ENCODE results near the gene FOXD1.
A peak's percentile ranks its signal among the peaks of the same experiment; 100 is the strongest.

DNA sequence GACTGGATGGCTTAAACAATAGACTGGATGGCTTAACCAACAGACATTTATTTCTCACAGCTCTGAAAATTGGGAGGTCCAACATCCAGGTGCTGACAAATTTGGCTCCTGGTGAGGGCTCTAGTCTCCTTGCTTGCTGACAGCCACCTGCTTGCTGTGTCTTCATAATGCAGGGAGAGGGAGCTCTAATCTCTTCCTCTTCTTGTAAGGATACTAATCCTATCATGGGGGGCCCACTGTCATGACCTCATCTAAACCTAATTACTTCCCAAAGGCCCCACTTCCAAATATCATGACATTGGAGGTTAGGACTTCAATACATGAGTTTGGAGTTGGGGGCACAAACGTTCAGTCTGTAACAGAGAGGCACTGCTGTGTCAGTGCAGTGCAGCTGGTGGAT is 26.4 kb downstream of the FOXD1 start:
- TF ChIP-seq, protein P1, sequence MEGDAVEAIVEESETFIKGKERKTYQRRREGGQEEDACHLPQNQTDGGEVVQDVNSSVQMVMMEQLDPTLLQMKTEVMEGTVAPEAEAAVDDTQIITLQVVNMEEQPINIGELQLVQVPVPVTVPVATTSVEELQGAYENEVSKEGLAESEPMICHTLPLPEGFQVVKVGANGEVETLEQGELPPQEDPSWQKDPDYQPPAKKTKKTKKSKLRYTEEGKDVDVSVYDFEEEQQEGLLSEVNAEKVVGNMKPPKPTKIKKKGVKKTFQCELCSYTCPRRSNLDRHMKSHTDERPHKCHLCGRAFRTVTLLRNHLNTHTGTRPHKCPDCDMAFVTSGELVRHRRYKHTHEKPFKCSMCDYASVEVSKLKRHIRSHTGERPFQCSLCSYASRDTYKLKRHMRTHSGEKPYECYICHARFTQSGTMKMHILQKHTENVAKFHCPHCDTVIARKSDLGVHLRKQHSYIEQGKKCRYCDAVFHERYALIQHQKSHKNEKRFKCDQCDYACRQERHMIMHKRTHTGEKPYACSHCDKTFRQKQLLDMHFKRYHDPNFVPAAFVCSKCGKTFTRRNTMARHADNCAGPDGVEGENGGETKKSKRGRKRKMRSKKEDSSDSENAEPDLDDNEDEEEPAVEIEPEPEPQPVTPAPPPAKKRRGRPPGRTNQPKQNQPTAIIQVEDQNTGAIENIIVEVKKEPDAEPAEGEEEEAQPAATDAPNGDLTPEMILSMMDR (optimal IDR thresholded peaks at IDR 0.05 in 1 of 3, IDR thresholded peaks at IDR 0.05 in 1 of 3, conservative IDR thresholded peaks at IDR 0.05 in 1 of 3; ENCODE audit: extremely low read depth in 1 of 3, insufficient read depth in 2 of 3, low read length in 3 of 3), result peak in 1 of 3 experiments; percentile 21
- no peak for TF ChIP-seq EZH2 (IDR thresholded peaks at IDR 0.05; ENCODE audit: low read length)

Measured in keratinocyte (primary cell).